IMR-90 (cell line): ENCODE measurements around the gene FTO. TPM values are rescaled to one million over a fixed set of nuclear protein-coding genes. Genes with fewer than 3 reads are reported as not detected.

Experiments used
- ATAC-seq: fragments of 200-7000 bp; cut with Tn5 transposase; 2 replicates; pipeline ENCODE4 v1.9.1; 2020; ENCODE audit warnings: low read depth, mild to moderate bottlenecking, moderate library complexity
- BruUV-seq: library from RNA; stranded (reverse); fragments of 400-500 nt; replicated peaks from 2 replicates; lab custom pipeline; 2021; lab: Mats Ljungman, UMichigan
- CTCF ChIA-PET: fragments of 300-600 bp; formaldehyde crosslinking; extraction: SDS; loops from one replicate; lab custom pipeline; 2021; ENCODE audit warnings: antibody characterized with exemption; lab: Yijun Ruan, JAX
- POLR2A ChIA-PET: fragments of 300-600 bp; sonication (Branson Sonifier 250); formaldehyde crosslinking; loops from one replicate; lab custom pipeline; 2022; ENCODE audit warnings: antibody characterized with exemption; ENCODE audit not compliant: unreplicated experiment; lab: Charles Lee
- DNase-seq: peaks from one replicate; pipeline ENCODE4 v3.0.0; 2013
- H2AFZ ChIP-seq: replicated peaks from 2 replicates; pipeline ENCODE3; 2013; ENCODE audit warnings: low read length, mild to moderate bottlenecking; ENCODE audit not compliant: poor library complexity
- H2AK5ac ChIP-seq: 2 replicates; pipeline ENCODE4 v1.6.1; 2013; ENCODE audit warnings: low read depth, low read length, inconsistent platforms
- H2AK9ac ChIP-seq: replicated peaks from 2 replicates; pipeline ENCODE3; 2013; ENCODE audit warnings: mild to moderate bottlenecking, low read depth, low read length, moderate library complexity; ENCODE audit not compliant: poor library complexity
- H2BK120ac ChIP-seq: 2 replicates; pipeline ENCODE4 v1.6.1; 2013; ENCODE audit warnings: low read depth, low read length, inconsistent platforms
- H2BK15ac ChIP-seq: 3 replicates; pipeline ENCODE4 v1.6.1; 2013; ENCODE audit warnings: low read depth, low read length, inconsistent platforms
- H2BK20ac ChIP-seq: 2 replicates; pipeline ENCODE4 v1.6.1; 2013; ENCODE audit warnings: low read depth, mild to moderate bottlenecking, inconsistent platforms, low read length, moderate library complexity
- H2BK5ac ChIP-seq: 2 replicates; pipeline ENCODE4 v1.6.1; 2013; ENCODE audit warnings: mild to moderate bottlenecking, low read depth, low read length, inconsistent platforms; ENCODE audit not compliant: poor library complexity, severe bottlenecking
- H3K14ac ChIP-seq: replicated peaks from 2 replicates; pipeline ENCODE4 v1.6.1; 2013; ENCODE audit warnings: low read depth, low read length, inconsistent platforms
- H3K18ac ChIP-seq: 2 replicates; pipeline ENCODE4 v1.6.1; 2013; ENCODE audit warnings: low read depth, low read length, control low read depth
- H3K23ac ChIP-seq: 2 replicates; pipeline ENCODE4 v1.6.1; 2013; ENCODE audit warnings: low read depth, low read length, inconsistent platforms
- H3K27ac ChIP-seq: 2 replicates; pipeline ENCODE4 v1.5.1; 2013; ENCODE audit warnings: mild to moderate bottlenecking, control low read depth, low read length; ENCODE audit not compliant: insufficient read depth
- H3K27me3 ChIP-seq: 2 replicates; pipeline ENCODE4 v1.6.1; 2013; ENCODE audit warnings: low read length; ENCODE audit not compliant: control insufficient read depth, insufficient read depth
- H3K36me3 ChIP-seq: 2 replicates; pipeline ENCODE4 v1.6.1; 2013; ENCODE audit warnings: low read length, mixed read lengths; ENCODE audit not compliant: control insufficient read depth, insufficient read depth
- H3K4ac ChIP-seq: 2 replicates; pipeline ENCODE4 v1.6.1; 2013; ENCODE audit warnings: low read depth, low read length, inconsistent platforms
- H3K4me1 ChIP-seq: 2 replicates; pipeline ENCODE4 v1.6.1; 2013; ENCODE audit warnings: low read length, mixed read lengths; ENCODE audit not compliant: control insufficient read depth, insufficient read depth
- H3K4me2 ChIP-seq: 2 replicates; pipeline ENCODE4 v1.6.1; 2013; ENCODE audit warnings: low read depth, mild to moderate bottlenecking, control low read depth, low read length, moderate library complexity
- H3K4me3 ChIP-seq: 2 replicates; pipeline ENCODE4 v1.5.1; 2013; ENCODE audit warnings: low read depth, mild to moderate bottlenecking, control low read depth, low read length, moderate library complexity; ENCODE audit not compliant: insufficient read depth
- H3K56ac ChIP-seq: 2 replicates; pipeline ENCODE4 v1.6.1; 2013; ENCODE audit warnings: low read length, inconsistent platforms; ENCODE audit not compliant: insufficient read depth; ENCODE audit errors: extremely low read depth
- H3K79me1 ChIP-seq, 2 experiments: 2 replicates each; pipeline ENCODE4 v1.6.1; 2013; ENCODE audit warnings: low read length in 2 of 2, inconsistent platforms in 1 of 2, low read depth in 1 of 2
- H3K9ac ChIP-seq: 2 replicates; pipeline ENCODE4 v1.6.1; 2013; ENCODE audit warnings: low read depth, low read length, control low read depth
- H3K9me1 ChIP-seq: 2 replicates; pipeline ENCODE4 v1.6.1; 2013; ENCODE audit warnings: low read length, inconsistent platforms; ENCODE audit not compliant: insufficient read depth
- H3K9me3 ChIP-seq: 2 replicates; pipeline ENCODE4 v1.6.1; 2013; ENCODE audit warnings: low read length; ENCODE audit not compliant: control insufficient read depth, insufficient read depth
- H4K20me1 ChIP-seq: 2 replicates; pipeline ENCODE4 v1.6.1; 2013; ENCODE audit warnings: low read length, inconsistent platforms; ENCODE audit not compliant: insufficient read depth
- H4K5ac ChIP-seq: 2 replicates; pipeline ENCODE4 v1.6.1; 2013; ENCODE audit warnings: mild to moderate bottlenecking, low read depth, low read length, control low read depth
- H4K8ac ChIP-seq, 2 experiments: 2 replicates each; pipeline ENCODE4 v1.6.1; 2013; ENCODE audit warnings: low read depth in 2 of 2, low read length in 2 of 2, control low read depth in 1 of 2, inconsistent platforms in 1 of 2
- H4K91ac ChIP-seq: 2 replicates; pipeline ENCODE4 v1.6.1; 2013; ENCODE audit warnings: low read depth, low read length, inconsistent platforms; ENCODE audit not compliant: insufficient read depth
- BHLHE40 ChIP-seq: fragments of 150-350 bp; IDR thresholded peaks from 2 replicates; pipeline ENCODE4 v1.6.1; 2016; ENCODE audit warnings: mild to moderate bottlenecking, low read depth, low read length
- CEBPB ChIP-seq: IDR thresholded peaks from 2 replicates; pipeline ENCODE4 v1.6.1; 2012; ENCODE audit warnings: low read depth, low read length, improper control_type of control experiment
- CHD1 ChIP-seq: IDR thresholded peaks from 2 replicates; pipeline ENCODE4 v1.6.1; 2012; ENCODE audit warnings: low read depth, low read length, improper control_type of control experiment
- FOS ChIP-seq: fragments of 150-350 bp; IDR thresholded peaks from 2 replicates; pipeline ENCODE4 v1.6.1; 2016; ENCODE audit warnings: low read depth, low read length
- MAFK ChIP-seq: IDR thresholded peaks from 2 replicates; pipeline ENCODE4 v1.6.1; 2012; ENCODE audit warnings: low read depth, low read length, improper control_type of control experiment
- MAZ ChIP-seq: IDR thresholded peaks from 2 replicates; pipeline ENCODE4 v1.6.1; 2012; ENCODE audit warnings: low read depth, mild to moderate bottlenecking, low read length, improper control_type of control experiment, moderate library complexity, borderline replicate concordance
- MXI1 ChIP-seq: IDR thresholded peaks from 2 replicates; pipeline ENCODE4 v1.6.1; 2012; ENCODE audit warnings: low read depth, mild to moderate bottlenecking, low read length, moderate library complexity, borderline replicate concordance
- NFE2L2 ChIP-seq: fragments of 150-350 bp; IDR thresholded peaks from 2 replicates; pipeline ENCODE4 v1.6.1; 2016; ENCODE audit warnings: low read depth, mild to moderate bottlenecking, low read length
- RAD21 ChIP-seq: IDR thresholded peaks from 2 replicates; pipeline ENCODE4 v1.6.1; 2012; ENCODE audit warnings: low read length, improper control_type of control experiment
- RCOR1 ChIP-seq: IDR thresholded peaks from 2 replicates; pipeline ENCODE4 v1.6.1; 2012; ENCODE audit warnings: mild to moderate bottlenecking, low read length, improper control_type of control experiment; ENCODE audit not compliant: insufficient replicate concordance
- RFX5 ChIP-seq: IDR thresholded peaks from 2 replicates; pipeline ENCODE4 v1.8.0; 2012; ENCODE audit warnings: low read depth, mild to moderate bottlenecking, low read length, moderate library complexity
- USF2 ChIP-seq: fragments of 150-350 bp; IDR thresholded peaks from 2 replicates; pipeline ENCODE4 v1.6.1; 2017; ENCODE audit warnings: mild to moderate bottlenecking, antibody characterized with exemption, low read length, low read depth
- WGBS, 2 experiments: methylation state at CpG; one replicate each; pipeline versions ENCODE4 v1.1.5 to v1.1.7; 2013; ENCODE audit warnings: missing lambda C conversion rate in 2 of 2; ENCODE audit not compliant: insufficient read length in 1 of 2; ENCODE audit errors: extremely low coverage in 2 of 2; 5-methylcytosine and 5-hydroxymethylcytosine counted together
- dilution Hi-C: fragments of 300-500 bp; cut with HindIII; formaldehyde crosslinking; loops from one replicate; pipeline ENCODE4 v1.14.3; 2018; ENCODE audit warnings: low sequenced_read_pairs; ENCODE audit not compliant: unreplicated experiment
- in situ Hi-C: fragments of 300-500 bp; cut with MboI; formaldehyde crosslinking; loops from 3 replicates; pipeline ENCODE4 v1.14.3; 2019; ENCODE audit warnings: low sequenced_read_pairs, inconsistent platforms, mixed read lengths
- intact Hi-C: fragments of 100-400 bp; cut with micrococcal nuclease; formaldehyde crosslinking; loops from 2 replicates; pipeline ENCODE4 v1.10.0; 2022
- polyA plus RNA-seq, 3 experiments: library from polyadenylated mRNA; depleted of rRNA; stranded (reverse); fragments of >200 nt; gene quantifications; 2 replicates each; pipeline ENCODE4 v1.2.3, GENCODE V29; 2012; ENCODE audit warnings: low replicate concordance in 1 of 3
- total RNA-seq: library from RNA; depleted of rRNA; stranded (reverse); fragments of >200 nt; gene quantifications from 2 replicates; pipeline ENCODE4 v1.2.3, GENCODE V29; 2012
- TF ChIP-seq, protein P1 (sequence below): fragments of 150-350 bp; IDR thresholded peaks from 2 replicates; pipeline ENCODE4 v1.6.1; 2016; ENCODE audit warnings: low read depth, mild to moderate bottlenecking, low read length, moderate library complexity, borderline replicate concordance

FTO gene
- total and polyA plus RNA-seq, 2 of the 4 experiments (the other 2 are of a cell fraction), result 70.3 to 132 TPM

DNA sequence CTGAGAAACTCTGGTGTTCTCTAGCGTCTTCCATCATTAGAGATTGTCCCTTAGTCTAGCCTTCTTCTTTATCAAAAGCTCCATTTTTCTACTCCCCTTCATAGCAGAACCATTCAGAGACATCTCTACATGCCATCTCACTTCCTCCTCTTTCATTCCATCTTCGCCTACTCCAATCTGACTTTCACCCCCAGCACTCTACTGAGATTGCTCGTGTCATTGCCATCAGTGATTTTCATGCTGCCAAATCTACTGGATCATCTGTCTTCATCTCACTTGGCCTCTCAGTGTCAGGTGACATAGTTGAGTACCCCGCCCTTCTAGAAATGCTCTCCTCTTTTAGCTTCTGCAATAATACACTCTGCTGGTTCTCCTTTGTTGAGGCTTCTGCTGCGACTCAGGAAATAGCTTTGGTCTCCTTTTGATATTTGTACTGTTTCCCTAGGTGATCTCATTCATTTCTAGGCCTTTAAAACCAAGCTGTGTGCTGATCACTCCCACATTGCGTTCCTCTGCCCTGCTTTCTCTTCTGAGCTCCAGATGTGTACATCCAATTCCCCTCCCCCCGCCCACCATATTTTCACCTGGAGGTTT is 119.1 kb downstream of the FTO start:
- intact Hi-C loops, result no loop called here
- TF ChIP-seq, protein P1, sequence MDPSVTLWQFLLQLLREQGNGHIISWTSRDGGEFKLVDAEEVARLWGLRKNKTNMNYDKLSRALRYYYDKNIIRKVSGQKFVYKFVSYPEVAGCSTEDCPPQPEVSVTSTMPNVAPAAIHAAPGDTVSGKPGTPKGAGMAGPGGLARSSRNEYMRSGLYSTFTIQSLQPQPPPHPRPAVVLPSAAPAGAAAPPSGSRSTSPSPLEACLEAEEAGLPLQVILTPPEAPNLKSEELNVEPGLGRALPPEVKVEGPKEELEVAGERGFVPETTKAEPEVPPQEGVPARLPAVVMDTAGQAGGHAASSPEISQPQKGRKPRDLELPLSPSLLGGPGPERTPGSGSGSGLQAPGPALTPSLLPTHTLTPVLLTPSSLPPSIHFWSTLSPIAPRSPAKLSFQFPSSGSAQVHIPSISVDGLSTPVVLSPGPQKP, result no peak
- TF ChIP-seq MAFK, result no peak
- no peak for TF ChIP-seq BHLHE40
- TF ChIP-seq NFE2L2, result no peak
- no peak for TF ChIP-seq CEBPB
- no peak for TF ChIP-seq RCOR1
- TF ChIP-seq USF2, result no peak
- no peak for TF ChIP-seq MAZ
- no peak for TF ChIP-seq MXI1
- TF ChIP-seq FOS, result no peak
- TF ChIP-seq CHD1, result no peak
- TF ChIP-seq RAD21, result no peak
- no peak for TF ChIP-seq RFX5
- Histone ChIP-seq H2AK5ac (peak overlapping the region; percentile 82), H3K14ac (peak overlapping the region; percentile 75), H3K18ac (peak overlapping the region; percentile 83), H2BK15ac (peak overlapping the region; percentile 59; the same call in 1 of the 3 replicates), H3K4me2 (no peak overlapping the region), H2AFZ (no peak overlapping the region), H4K20me1 (peaks cover 6% of the 10 kb centered on the region; the same call in 1 of the 2 replicates), H2BK5ac (peak overlapping the region; percentile 77), H4K5ac (no peak overlapping the region; the same call in 1 of the 2 replicates), H3K9me3 (no peaks in the 10 kb centered on the region), H3K9ac (no peak overlapping the region), H3K36me3 (peaks cover 8% of the 10 kb centered on the region), H3K27me3 (no peaks in the 10 kb centered on the region), H2AK9ac (no peak overlapping the region), H3K4me3 (no peak overlapping the region), H3K4me1 (peaks cover 12% of the 10 kb centered on the region), H3K79me1 (peaks cover 16 to 37% of the 10 kb centered on the region in 2 experiments), H3K4ac (peak overlapping the region; percentile 75), H3K23ac (peak overlapping the region; percentile 28; the same call in 1 of the 2 replicates), H2BK20ac (peak overlapping the region; percentile 72), H4K91ac (peak overlapping the region; percentile 67), H3K27ac (no peak overlapping the region), H2BK120ac (peak overlapping the region; percentile 75), H3K9me1 (peaks cover 13% of the 10 kb centered on the region), H3K56ac (no peak overlapping the region), H4K8ac (peak overlapping the region in 1 of 2 experiments; percentile 62; a peak in 3 of 4 replicates)
- ATAC-seq (no peak), DNase-seq (no peak)
- CTCF ChIA-PET, result interaction anchor here (1.3 kb wide), 1 partner anchor 79 kb away, joined by 4 read pairs; no protein-coding TSS in a partner anchor
- in situ Hi-C loops, result no loop called here
- POLR2A ChIA-PET, result no interaction called here
- 96 to 100% methylated on average over 1 to 4 of the region's 7 CpGs for WGBS, 2 experiments
- dilution Hi-C loops, result no loop called here
- no TSS peak for BruUV-seq
